ENCODE data around the gene FILIP1L.

GRCh38 chr3:99878005-99878404 lies 236.3 kb downstream of the FILIP1L start:
- TF ChIP-seq YY1 (IDR thresholded peaks at IDR 0.05; ENCODE audit: low read depth) (no peak), MAX (IDR thresholded peaks at IDR 0.05) (no peak), NFIC (IDR thresholded peaks at IDR 0.05) (no peak), EP300 (IDR thresholded peaks at IDR 0.05; ENCODE audit: borderline replicate concordance) (no peak), CEBPB (IDR thresholded peaks at IDR 0.05) (no peak), EGR1 (IDR thresholded peaks at IDR 0.05) (no peak), TEAD4 (IDR thresholded peaks at IDR 0.05) (no peak), REST (IDR thresholded peaks at IDR 0.05; ENCODE audit: low read depth) (no peak), CREB1 (IDR thresholded peaks at IDR 0.05; ENCODE audit: low read depth) (no peak), RAD21 (IDR thresholded peaks at IDR 0.05; ENCODE audit: low read depth) (no peak), USF1 (IDR thresholded peaks at IDR 0.05) (no peak)
